Femur (tissue), 1 donor: ENCODE measurements around the gene CFD.
"Not testable (repeated sequence)": the region's sequence is repeated elsewhere in the genome, so short reads cannot be mapped to it uniquely, and the experiment has no call there.

Experiments used
- DNase-seq: peaks from one replicate; pipeline ENCODE4 v3.0.0-alpha.2; 2017

The CFD gene

DNA sequence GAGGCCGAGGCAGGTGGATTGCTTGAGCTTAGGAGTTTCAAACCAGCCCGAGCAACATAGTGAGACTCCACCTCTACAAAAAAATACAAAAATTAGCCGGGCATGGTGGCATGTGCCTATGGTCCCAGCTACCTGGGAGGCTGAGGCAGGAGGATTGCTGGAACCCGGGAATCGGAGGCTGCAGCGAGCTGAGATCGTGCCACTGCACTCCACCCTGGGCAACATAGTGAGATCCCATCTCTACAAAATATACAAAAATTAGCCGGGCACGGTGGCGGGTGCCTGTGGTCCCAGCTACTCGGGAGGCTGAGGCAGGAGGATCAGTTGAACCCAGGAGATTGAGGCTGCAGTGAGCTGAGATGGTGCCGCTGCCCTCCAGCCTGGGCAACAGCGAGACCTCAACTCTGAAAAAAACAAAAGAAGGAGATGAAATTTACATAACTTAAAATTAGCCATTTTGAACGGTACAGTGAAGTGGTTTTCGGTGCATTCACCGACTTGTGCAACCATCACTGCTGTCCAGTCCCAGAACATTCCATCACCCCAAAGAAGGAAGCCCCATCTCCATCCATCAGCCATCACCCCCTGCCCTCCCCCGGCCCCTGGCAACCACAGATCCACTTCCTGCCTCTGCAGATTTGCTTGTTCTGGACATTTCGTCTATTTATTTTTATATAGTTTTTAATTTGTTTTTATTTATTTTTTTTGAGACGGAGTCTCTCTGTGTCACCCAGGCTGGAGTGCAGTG lies 33.4 kb upstream of the CFD start:
- no peak for DNase-seq

DNA sequence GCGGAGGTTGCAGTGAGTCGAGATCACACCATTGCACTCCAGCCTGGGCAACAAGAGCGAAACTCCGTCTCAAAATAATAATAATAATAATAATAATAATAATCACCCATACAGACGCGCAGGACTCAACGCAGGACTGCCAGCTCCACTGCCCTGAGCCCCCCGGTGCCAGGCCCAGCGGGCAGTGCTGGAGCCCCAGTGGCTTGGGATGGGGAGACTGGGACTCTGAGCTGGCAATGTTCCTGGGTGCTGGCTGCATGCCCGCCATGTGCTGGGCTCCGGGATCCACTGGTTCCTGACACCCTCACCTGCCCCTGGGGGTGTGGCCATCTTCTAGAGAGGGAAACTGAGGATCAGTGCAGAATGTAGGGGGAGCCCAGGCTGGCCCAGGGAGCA lies 32.2 kb upstream of the CFD start:
- DNase-seq, result no peak

DNA sequence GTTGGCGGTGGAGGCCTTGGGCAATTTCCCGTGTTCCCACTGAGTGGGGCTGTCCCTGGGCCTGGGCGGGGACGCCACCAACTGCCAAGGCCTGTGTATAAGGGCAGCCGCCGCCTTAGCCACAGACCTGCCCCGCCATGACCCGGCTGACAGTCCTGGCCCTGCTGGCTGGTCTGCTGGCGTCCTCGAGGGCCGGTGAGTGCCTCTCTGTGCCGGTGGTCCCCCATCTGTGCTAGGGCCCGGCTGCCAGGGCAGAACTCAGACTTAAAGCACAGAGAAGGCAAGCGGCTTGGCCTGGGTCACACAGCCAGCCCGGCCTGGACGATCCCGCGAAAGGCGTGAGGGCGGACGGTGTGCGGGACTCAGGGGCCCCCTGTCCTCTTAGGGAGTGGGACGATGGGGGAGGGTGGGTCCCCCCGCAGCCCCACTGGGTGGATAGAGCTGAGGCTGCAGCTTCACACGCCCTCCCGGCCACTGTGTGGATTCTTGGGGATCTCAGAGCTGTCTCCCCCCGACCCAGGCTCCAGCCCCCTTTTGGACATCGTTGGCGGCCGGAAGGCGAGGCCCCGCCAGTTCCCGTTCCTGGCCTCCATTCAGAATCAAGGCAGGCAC lies 31.6 kb upstream of the CFD start, which contains the start of gene AZU1:
Gene AZU1, plus strand, starts transcription at position 128 of the 612 bp plus-strand sequence. Its CDS starts 10 bp downstream, at position 138.
- peak; percentile 49 for DNase-seq

DNA sequence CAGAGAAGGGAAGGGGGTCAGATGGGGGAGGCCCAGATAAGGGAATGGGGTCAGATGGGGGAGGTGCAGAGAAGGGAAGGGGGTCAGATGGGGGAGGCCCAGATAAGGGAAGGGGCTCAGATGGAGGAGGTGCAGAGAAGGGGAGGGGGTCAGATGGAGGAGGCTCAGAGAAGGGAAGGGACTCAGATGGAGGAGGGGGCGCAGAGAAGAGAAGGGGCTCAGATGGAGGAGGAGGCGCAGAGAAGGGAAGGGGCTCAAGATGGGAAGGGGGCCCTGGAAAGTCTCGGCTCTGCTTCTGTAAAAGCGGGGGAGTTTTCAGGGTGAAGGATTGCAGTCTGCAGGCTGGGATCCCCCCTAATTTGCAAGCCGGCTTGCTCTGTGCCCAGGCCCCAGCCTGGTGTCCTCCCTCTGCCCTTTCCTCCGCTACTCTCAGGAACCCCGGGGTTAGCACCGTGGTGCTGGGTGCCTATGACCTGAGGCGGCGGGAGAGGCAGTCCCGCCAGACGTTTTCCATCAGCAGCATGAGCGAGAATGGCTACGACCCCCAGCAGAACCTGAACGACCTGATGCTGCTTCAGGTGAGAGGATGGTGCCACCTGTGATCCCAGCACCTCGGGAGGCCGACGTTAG lies 30.2 kb upstream of the CFD start:
- no peak for DNase-seq

DNA sequence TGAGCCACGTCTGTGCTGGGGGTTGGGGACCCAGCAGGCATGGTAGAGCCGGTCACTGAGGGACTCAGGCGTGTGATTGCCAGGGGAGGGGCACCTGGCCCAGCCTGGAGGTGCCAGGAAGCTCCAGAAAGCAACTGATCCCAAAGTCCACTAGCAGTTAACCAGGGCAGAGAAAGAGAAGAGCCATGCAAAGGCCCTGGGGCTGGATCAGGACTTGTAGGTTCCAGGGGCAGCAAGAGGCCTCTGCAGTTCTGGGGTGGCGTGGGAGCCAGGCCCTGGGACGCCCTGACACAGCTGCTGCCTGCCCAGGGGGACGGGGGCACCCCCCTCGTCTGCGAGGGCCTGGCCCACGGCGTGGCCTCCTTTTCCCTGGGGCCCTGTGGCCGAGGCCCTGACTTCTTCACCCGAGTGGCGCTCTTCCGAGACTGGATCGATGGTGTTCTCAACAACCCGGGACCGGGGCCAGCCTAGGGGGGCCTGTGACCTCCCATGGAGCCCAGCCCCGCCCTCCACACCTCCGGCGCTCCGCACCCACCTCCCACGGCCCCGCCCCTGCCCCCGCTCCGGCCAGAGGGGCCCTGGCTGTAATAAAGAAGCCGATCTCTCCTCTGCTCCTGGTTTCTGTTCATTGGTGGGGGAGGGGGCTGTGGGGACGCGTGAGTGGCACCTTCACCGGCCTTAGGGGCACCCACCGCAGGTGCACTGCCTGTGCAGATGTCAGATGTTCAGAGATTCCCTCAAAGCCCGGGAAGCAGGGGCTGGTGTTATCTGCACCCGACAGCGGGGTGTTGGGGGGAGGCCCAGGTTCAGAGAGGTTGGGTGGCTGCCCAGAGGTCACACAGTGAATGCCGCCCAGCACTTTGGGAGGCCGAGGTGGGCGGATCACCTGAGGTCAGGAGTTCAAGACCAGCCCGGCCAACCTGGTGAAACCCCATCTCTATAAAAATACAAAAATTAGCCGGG lies 27.8 kb upstream of the CFD start:
- no peak for DNase-seq

DNA sequence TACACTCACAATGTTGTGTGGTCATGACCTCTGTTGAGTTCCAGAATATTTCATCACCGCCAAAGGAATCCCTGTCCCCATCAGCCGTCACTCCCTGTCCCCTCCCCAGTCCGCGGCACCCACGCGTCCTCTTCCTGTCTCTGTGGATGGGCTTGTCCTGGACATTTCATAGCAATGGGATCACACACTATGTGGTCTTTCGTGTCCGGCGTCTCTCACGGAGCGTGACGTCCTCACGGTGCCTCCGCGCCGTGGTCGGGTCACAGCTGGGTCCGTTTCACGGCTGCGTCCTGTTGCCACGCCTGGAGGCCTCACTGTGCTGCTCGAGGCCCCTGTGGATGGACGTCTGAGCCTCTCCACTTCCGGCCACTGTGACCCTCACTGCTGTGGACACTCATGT lies 25.2 kb upstream of the CFD start:
- no peak for DNase-seq

DNA sequence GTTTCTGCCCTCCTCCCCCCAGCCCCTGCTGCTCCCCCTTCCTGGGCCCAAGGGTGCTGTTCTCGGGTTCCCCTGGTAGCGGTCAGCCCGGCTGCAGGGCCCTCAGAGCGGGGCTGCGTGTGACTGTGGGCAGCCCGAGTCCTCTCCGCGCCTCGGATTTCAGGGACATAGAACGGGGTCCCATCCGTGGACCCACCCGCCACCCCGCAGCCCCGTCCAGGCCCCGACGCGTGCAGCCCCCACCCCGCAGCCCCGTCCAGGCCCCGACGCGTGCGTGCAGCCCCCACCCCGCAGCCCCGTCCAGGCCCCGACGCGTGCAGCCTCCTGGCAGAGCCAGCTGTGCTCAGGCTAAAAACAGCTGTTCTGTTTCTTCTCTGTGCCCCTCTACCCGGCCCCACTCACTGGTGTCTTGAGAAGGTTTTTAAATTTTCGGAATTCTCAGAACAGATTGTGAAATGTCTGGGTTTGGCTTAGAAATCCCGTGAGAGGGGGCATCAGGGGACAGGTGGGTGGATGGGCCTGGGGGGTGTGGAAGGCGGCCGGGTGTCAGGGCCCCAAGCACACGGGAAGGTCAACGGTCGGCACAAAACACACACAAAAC lies 24.2 kb upstream of the CFD start:
- DNase-seq, result peak; percentile 26

DNA sequence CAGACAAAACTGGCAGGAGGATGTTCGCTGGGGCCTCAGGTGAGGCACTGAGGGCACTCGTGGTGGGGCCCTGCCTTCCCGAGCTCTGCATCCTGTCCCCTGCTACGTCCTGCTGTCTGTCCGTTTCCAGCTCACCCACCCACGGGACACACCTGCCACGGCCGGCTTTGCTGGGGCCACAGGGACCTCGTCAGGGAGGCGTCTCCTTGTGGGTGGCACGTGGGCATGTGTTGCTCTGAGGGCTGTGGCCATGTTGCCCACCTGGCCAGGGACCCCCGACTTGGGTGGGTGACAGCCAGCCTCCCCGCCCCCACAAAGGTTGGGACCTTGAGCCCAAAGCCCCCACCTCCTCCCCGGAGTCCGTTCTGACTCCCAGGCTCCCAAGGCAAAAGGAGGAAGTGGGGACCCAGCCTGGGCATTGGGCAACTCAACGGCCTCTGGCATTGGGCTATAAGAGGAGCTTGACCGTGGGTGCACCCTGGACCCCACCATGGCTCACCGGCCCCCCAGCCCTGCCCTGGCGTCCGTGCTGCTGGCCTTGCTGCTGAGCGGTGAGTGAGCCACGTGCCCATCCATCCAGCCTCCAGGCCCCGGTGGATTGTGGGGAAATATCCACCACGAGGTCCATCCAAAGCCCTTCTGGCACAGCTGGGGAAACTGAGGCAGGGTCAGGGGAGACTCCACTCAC lies 18.8 kb upstream of the CFD start, which contains the start of gene PRTN3:
Gene PRTN3, plus strand, starts transcription at position 481 of the 688 bp plus-strand sequence. Its CDS starts 10 bp downstream, at position 491.
- DNase-seq, result peak; percentile 33

DNA sequence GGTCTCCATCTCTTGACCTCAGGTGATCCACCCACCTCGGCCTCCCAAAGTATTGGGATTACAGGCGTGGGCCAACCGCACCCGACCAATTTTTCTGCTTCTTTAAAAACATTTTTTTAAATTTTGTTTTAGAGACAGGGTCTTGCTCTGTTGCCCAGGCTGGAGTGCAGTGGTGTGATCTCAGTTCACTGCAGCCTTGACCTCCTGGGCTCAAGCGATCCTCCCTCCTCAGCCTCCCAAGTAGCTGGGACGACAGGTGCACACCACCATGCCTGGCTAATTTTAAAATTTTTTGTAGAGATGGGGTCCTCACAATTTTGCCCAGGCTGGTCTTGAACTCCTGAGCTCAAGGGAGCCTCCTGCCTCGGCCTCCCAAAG lies 16.7 kb upstream of the CFD start:
- not testable (repeated sequence) for DNase-seq

DNA sequence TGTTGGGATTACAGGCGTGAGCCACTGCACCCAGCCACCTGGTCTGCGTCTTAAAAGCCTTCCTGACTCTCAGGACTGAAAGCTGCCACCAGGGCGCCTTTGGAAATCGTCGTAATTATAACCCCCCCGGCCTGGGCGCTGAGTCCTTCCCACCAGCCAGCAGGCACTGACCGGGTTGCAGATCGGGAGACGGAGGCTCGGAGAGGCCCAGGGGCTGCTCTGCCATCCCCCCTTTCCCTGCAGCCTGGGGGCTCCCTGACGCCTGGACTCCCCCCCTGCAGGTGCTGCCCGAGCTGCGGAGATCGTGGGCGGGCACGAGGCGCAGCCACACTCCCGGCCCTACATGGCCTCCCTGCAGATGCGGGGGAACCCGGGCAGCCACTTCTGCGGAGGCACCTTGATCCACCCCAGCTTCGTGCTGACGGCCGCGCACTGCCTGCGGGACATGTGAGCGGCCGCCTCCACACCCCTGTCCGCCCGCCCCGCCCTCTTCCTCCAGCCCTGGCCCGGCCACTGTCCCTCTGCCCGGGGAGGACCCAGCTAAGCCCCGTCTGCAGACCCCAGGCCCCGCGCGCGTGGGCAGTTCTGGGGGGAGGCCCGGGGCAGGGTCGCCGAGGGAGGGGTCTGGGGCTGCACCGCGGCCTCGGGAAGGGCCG lies 16.2 kb upstream of the CFD start:
- DNase-seq, result peak; percentile 20

DNA sequence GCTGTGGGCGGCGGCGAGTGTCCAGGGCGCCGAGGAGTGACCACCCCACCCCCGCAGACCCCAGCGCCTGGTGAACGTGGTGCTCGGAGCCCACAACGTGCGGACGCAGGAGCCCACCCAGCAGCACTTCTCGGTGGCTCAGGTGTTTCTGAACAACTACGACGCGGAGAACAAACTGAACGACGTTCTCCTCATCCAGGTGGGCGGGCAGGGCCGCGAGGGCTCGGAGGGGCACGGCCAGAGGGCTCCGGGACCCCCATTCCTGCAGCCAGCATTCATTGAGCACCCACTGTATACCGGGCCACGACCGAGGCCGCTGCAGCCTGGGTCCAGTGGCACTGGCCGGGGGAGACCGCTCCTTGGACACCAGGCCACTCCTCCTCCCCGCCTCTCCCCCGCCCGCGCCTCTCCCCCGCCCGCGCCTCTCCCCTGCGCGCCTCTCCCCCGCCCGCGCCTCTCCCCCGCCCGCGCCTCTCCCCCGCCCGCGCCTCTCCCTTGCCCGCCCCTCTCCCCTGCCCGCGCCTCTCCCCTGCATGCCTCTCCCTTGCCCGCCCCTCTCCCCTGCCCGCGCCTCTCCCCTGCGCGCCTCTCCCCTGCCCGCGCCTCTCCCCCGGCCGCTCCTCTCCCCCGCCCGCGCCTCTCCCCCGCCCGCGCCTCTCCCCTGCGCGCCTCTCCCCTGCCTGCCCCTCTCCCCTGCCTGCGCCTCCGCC lies 15.5 kb upstream of the CFD start:
- DNase-seq, result peak; percentile 18

DNA sequence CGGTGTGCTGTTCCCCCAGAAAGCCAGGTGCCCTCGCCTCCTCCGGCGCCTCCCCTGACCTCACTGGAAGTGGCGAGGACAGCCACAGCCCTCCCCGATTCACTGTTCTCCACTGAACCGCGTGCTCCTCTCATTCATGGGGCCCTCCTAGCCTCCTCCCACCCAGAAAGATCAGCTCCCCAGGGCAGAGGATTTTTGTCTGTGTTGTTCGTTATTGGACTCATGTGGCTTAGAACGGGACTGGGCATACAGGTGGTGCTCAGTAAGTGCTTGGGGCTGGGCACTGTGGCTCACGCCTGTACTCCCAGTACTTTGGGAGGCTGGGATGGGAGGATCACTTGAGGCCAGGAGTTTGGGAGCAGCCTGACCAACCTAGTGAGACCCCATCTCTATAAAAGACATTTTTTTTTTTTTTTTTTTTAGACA lies 14.9 kb upstream of the CFD start:
- no peak for DNase-seq

DNA sequence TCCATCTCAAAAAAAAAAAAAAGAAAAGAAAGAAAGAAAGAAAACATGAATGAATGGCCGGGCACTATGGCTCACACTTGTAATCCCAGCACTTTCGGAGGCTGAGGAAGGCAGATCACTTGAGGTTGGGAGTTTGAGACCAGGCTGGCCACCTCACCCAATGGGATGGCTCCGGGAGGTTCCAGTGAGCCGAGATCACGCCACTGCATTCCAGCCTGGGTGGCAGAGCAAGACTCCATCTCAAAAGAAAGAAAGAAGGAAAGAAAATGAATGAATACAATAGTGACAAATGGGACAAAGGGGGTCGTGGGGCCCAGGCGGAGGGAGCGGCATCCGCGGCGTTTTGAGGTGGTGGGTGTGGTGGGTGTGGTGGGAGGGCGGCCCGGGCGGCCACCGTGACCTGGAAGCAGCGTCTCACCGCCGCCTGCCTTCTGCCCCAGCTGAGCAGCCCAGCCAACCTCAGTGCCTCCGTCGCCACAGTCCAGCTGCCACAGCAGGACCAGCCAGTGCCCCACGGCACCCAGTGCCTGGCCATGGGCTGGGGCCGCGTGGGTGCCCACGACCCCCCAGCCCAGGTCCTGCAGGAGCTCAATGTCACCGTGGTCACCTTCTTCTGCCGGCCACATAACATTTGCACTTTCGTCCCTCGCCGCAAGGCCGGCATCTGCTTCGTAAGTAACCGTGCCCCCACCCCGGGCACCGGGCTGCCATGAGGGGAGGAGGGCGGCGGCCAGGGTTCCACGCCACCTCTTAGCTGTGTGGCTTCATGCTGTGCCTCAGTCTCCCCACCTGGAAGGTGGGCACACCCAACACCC lies 13.6 kb upstream of the CFD start:
- DNase-seq, result no peak

DNA sequence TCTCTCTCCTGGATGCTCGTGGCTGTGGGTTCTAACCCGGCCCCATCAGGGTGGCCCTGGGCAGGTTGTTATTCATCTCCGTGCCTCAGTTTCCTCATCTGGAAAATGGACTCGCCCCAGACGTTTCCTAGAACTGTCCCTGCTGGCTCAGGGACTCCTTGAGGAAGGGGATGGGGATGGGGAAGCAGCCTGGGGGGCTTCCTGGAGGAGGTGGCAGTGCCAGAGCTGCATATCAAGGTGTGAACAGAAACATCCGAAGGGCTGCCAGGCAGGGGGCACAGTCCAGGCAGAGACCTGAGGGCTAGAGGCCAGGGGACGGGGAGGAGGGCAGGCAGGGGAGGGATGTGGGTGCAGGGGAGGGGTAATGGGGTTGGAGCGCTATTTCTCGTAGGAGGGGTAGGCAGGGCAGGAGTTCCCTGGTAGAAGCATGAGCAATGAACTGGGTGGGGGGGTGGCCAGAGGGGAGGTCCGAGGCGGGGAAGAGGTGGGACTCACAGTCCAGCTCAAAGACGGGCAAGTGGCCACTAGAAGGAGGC lies 11.0 kb upstream of the CFD start:
- DNase-seq, result no peak

DNA sequence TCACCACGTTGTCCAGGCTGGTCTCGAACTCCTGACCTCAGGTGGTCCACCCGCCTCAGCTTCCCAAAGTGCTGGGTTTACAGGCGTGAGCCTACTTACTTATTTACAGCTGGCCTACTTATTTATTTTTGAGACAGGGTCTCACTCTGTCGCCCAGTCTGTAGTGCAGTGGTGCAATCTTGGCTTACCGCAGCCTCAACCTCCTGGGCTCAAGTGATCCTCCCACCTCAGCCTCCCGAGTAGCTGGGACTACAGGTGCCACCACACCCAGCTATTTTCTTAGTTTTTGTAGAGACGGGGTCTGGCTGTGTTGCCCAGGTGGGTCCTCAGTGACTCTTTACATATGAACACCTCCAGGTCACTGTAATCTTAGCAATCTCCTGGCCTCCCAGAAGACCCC lies 10.3 kb upstream of the CFD start:
- not testable (repeated sequence) for DNase-seq

DNA sequence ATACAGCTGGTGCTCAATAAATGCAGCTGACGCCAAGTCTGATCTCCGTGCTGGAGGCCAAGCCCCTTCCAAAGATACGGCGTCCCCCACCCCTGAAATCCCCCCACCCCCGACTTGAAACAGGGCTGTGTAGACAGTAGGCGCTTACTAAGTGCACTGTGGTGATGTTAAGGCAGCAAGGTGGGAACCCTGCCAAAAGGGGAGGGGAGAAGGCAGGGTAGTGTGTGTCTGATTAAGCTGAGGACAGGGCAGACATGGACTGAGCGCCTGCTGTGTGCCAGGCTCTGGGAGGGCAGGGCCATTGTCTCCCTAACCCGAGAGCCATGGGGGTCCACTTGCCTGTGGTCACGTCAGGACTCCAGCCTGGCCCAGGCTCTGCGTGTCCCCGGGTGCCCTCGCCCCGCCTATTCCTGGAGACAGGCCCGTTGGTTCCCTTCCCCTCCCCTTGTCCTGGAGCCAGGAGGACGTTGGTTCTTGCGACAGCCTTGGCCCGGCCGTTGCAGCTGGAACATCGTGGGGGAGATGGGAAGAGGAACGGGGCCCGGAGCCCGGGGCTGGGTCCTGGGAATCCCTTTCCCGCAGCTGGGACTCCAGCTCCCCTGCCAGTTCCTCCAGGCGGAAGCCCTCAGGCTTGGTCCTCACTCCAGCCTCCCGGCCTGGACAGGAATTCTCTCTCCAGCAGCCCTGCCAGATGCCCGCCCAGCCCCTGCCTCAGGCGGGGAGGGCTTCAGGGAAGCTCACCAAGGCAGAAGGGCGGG lies 9.1 kb upstream of the CFD start:
- peak; percentile 89 for DNase-seq

DNA sequence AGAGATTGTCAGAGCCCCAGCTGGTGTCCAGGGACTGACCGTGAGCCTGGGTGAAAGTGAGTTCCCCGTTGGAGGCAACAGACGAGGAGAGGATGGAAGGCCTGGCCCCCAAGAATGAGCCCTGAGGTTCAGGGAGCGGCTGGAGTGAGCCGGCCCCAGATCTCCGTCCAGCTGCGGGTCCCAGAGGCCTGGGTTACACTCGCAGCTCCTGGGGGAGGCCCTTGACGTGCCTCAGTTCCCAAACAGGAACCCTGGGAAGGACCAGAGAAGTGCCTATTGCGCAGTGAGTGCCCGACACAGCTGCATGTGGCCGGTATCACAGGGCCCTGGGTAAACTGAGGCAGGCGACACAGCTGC lies 8.5 kb upstream of the CFD start:
- DNase-seq, result no peak

DNA sequence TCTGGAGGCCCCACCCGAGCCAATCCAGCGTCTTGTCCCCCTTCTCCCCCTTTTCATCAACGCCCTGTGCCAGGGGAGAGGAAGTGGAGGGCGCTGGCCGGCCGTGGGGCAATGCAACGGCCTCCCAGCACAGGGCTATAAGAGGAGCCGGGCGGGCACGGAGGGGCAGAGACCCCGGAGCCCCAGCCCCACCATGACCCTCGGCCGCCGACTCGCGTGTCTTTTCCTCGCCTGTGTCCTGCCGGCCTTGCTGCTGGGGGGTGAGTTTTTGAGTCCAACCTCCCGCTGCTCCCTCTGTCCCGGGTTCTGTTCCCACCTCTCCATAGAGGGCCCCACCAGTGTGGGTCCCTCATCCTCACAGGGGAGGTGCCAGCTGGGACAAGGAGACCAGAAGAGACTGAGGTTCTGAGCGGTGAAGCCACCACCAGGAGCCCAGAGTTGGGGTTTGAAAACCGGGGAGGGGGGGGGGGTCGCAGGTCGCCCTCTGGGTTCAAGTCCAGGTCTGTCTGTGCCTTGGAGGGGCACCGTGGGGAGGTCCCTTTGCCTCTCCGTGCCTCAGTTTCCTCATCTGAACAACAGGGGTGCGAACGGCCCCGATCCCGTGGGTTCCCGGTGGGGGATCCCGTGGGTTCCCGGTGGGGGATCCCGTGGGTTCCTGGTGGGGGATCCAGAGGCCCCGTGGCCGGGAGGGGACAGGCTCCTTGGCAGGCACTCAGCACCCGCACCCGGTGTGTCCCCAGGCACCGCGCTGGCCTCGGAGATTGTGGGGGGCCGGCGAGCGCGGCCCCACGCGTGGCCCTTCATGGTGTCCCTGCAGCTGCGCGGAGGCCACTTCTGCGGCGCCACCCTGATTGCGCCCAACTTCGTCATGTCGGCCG lies 7.1 kb upstream of the CFD start, which contains the start of gene ELANE:
Gene ELANE, plus strand, starts transcription at position 168 of the 878 bp plus-strand sequence. Its CDS starts 26 bp downstream, at position 194.
- DNase-seq, result no peak
